SU-DHL-6 (cell line): ENCODE measurements around the gene WNT7B.

ENCODE experiments used
- H2AFZ ChIP-seq: fragments of 200-600 bp; sonication (generic); 2 replicates; pipeline ENCODE4 v1.6.1; 2014; ENCODE audit warnings: low read depth, mild to moderate bottlenecking, moderate library complexity, mixed read lengths, antibody characterized with exemption, low read length; ENCODE audit not compliant: severe bottlenecking
- H3F3A ChIP-seq: fragments of 200-600 bp; shearing (Covaris generic); 2 replicates; pipeline ENCODE4 v1.6.0; 2016; ENCODE audit warnings: antibody characterized with exemption, mild to moderate bottlenecking; ENCODE audit not compliant: insufficient read depth
- H3K27ac ChIP-seq: fragments of 200-600 bp; sonication (generic); 2 replicates; pipeline ENCODE4 v1.5.1; 2016; ENCODE audit warnings: low read depth, mild to moderate bottlenecking, low read length, moderate library complexity, mixed read lengths
- H3K27me3 ChIP-seq: fragments of 200-600 bp; sonication (generic), shearing (Covaris generic); 2 replicates; pipeline ENCODE4 v1.6.0; 2014; ENCODE audit warnings: mild to moderate bottlenecking, low read length
- H3K36me3 ChIP-seq: fragments of 200-600 bp; sonication (generic); 2 replicates; pipeline ENCODE4 v1.6.1; 2014; ENCODE audit warnings: mild to moderate bottlenecking, low read length, mixed read lengths
- H3K4me2 ChIP-seq: fragments of 300-600, 200-600 bp; shearing (Covaris generic), sonication (generic); 2 replicates; pipeline ENCODE4 v1.6.0; 2014; ENCODE audit warnings: low read length, low read depth, mild to moderate bottlenecking; ENCODE audit not compliant: poor library complexity, severe bottlenecking
- H3K4me3 ChIP-seq: fragments of 200-600 bp; sonication (generic); 2 replicates; pipeline ENCODE4 v1.5.1; 2014; ENCODE audit warnings: antibody characterized with exemption, low read length, mild to moderate bottlenecking, mixed read lengths; ENCODE audit not compliant: insufficient read depth, poor library complexity, severe bottlenecking
- H3K79me2 ChIP-seq: fragments of 200-600 bp; sonication (generic); 2 replicates; pipeline ENCODE4 v1.6.1; 2014; ENCODE audit warnings: mild to moderate bottlenecking, low read length, moderate library complexity; ENCODE audit not compliant: insufficient read depth
- H3K9ac ChIP-seq: fragments of 200-600 bp; sonication (generic); 2 replicates; pipeline ENCODE4 v1.7.0; 2014; ENCODE audit warnings: mild to moderate bottlenecking, low read length
- H3K9me2 ChIP-seq: fragments of 200-600 bp; sonication (generic); replicated peaks from 2 replicates; pipeline ENCODE4 v1.6.1; 2014; ENCODE audit warnings: low read length; ENCODE audit not compliant: insufficient read depth
- H3K9me3 ChIP-seq: fragments of 200-600 bp; sonication (generic); 2 replicates; pipeline ENCODE4 v1.6.1; 2014; ENCODE audit warnings: low read length, mixed read lengths; ENCODE audit not compliant: insufficient read depth
- H4K20me1 ChIP-seq: fragments of 200-600 bp; sonication (generic); 2 replicates; pipeline ENCODE4 v1.6.1; 2014; ENCODE audit warnings: low read depth, mild to moderate bottlenecking, antibody characterized with exemption, low read length, moderate library complexity, mixed read lengths
- CTCF ChIP-seq: fragments of 200-600 bp; sonication (generic); IDR thresholded peaks from one replicate; pipeline ENCODE4 v1.5.1; 2017; ENCODE audit warnings: antibody characterized with exemption, mild to moderate bottlenecking, low read length, moderate library complexity; ENCODE audit not compliant: insufficient read depth, poor library complexity, severe bottlenecking
- EZH2phosphoT487 ChIP-seq: fragments of 200-600 bp; sonication (generic), shearing (Covaris generic); conservative IDR thresholded peaks from 2 replicates; pipeline ENCODE4 v1.6.1; 2018; ENCODE audit warnings: mild to moderate bottlenecking, antibody characterized with exemption, low read length, moderate library complexity, mixed read lengths

Gene WNT7B

DNA sequence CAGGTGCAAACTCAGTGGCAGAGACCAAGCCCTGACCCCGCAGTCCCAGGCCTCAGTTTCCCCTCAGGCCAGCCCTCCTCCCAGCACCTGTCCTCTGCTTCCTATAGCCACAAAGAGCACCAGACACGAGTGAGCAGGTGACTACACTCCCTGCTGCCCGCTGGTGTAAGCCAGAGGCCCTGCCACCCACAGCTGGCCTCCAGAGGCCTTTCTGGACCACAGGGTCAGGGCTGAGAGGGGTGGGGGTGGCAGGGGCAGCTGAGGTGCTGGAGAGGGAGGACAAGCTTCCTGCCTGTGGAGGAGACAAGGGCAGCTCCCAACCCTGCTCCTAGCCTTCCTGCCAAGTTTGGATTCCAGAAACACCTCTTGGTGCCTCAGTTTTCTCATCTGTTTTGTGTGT, 31.3 kb upstream of the WNT7B start:
- no peak overlapping the region for H3K4me2 ChIP-seq
- H4K20me1 ChIP-seq: no peaks in the 10 kb centered on the region
- no peak overlapping the region for H3K27ac ChIP-seq
- no peaks in the 10 kb centered on the region for H3K9me3 ChIP-seq
- H3K27me3 ChIP-seq: no peaks in the 10 kb centered on the region
- no peak overlapping the region for H2AFZ ChIP-seq
- H3F3A ChIP-seq: no peaks in the 10 kb centered on the region
- TF ChIP-seq CTCF (no peak), EZH2phosphoT487 (no peak)
- no peak overlapping the region for H3K9ac ChIP-seq
- H3K9me2 ChIP-seq: no peaks in the 10 kb centered on the region
- no peaks in the 10 kb centered on the region for H3K79me2 ChIP-seq
- no peak overlapping the region for H3K4me3 ChIP-seq
- no peaks in the 10 kb centered on the region for H3K36me3 ChIP-seq

GRCh38 chr22:46007848-46008261, 30.9 kb upstream of the WNT7B start:
- no peaks in the 10 kb centered on the region for H3K79me2 ChIP-seq
- no peaks in the 10 kb centered on the region for H3K36me3 ChIP-seq
- no peaks in the 10 kb centered on the region for H3K9me2 ChIP-seq
- H3F3A ChIP-seq: no peaks in the 10 kb centered on the region
- no peak overlapping the region for H3K27ac ChIP-seq
- no peaks in the 10 kb centered on the region for H3K27me3 ChIP-seq
- H3K4me2 ChIP-seq: no peak overlapping the region
- no peaks in the 10 kb centered on the region for H4K20me1 ChIP-seq
- TF ChIP-seq CTCF: no peak
- no peak for TF ChIP-seq EZH2phosphoT487
- H2AFZ ChIP-seq: no peak overlapping the region
- H3K9ac ChIP-seq: no peak overlapping the region
- no peak overlapping the region for H3K4me3 ChIP-seq
- H3K9me3 ChIP-seq: no peaks in the 10 kb centered on the region

- Histone ChIP-seq H2AFZ (no peak overlapping the region), H4K20me1 (no peaks in the 10 kb centered on the region), H3K9me2 (no peaks in the 10 kb centered on the region), H3K79me2 (no peaks in the 10 kb centered on the region), H3K9ac (no peak overlapping the region), H3K4me2 (no peak overlapping the region), H3K27me3 (no peaks in the 10 kb centered on the region), H3K36me3 (no peaks in the 10 kb centered on the region), H3K9me3 (no peaks in the 10 kb centered on the region), H3K27ac (no peak overlapping the region), H3K4me3 (no peak overlapping the region), H3F3A (no peaks in the 10 kb centered on the region)
- TF ChIP-seq EZH2phosphoT487 (no peak), CTCF (no peak)
Measured at GRCh38 chr22:46007003-46007847, 30.3 kb upstream of the WNT7B start.
